ENCODE measurements around the gene SMC5.

GRCh38 chr9:70228118-70228517 is 30.7 kb upstream of the SMC5 start:
- TF ChIP-seq POLR2A (IDR thresholded peaks at IDR 0.05) (no peak), CTCF (IDR thresholded peaks at IDR 0.05) (no peak)

Measured in lower leg skin (tissue), 3 donors.